GM23338 (cell line): ENCODE results near the gene AP2A2. TPM values are rescaled to one million over a fixed set of nuclear protein-coding genes. Genes with fewer than 3 reads are reported as not detected.

ENCODE experiments used
- ATAC-seq: fragments of 200-7000 bp; cut with Tn5 transposase; 3 replicates; pipeline ENCODE4 v1.9.1; 2020
- DNase-seq: peaks from one replicate; pipeline ENCODE4 v3.0.0-alpha.2; 2015; ENCODE audit warnings: low spot score
- H2AFZ ChIP-seq: fragments of 200-600 bp; sonication (generic); 2 replicates; pipeline ENCODE4 v1.8.0; 2016; ENCODE audit warnings: antibody characterized with exemption, mild to moderate bottlenecking, moderate library complexity
- H3F3A ChIP-seq: fragments of 200-600 bp; sonication (generic); replicated peaks from 2 replicates; pipeline ENCODE4 v1.8.0; 2017; ENCODE audit warnings: antibody characterized with exemption, mixed run types, low read depth
- H3K27ac ChIP-seq: fragments of 200-600 bp; sonication (generic); 2 replicates; pipeline ENCODE4 v1.6.1; 2016; ENCODE audit warnings: low read depth
- H3K27me3 ChIP-seq: fragments of 200-600 bp; sonication (generic); 2 replicates; pipeline ENCODE4 v1.8.0; 2016; ENCODE audit warnings: mild to moderate bottlenecking, mixed run types, moderate library complexity; ENCODE audit not compliant: insufficient read depth
- H3K36me3 ChIP-seq: fragments of 200-600 bp; sonication (generic); 2 replicates; pipeline ENCODE4 v1.8.0; 2016; ENCODE audit warnings: mild to moderate bottlenecking; ENCODE audit not compliant: insufficient read depth
- H3K4me1 ChIP-seq: fragments of 200-600 bp; sonication (generic); 2 replicates; pipeline ENCODE4 v1.8.0; 2016; ENCODE audit warnings: mild to moderate bottlenecking, moderate library complexity; ENCODE audit not compliant: insufficient read depth
- H3K4me2 ChIP-seq: fragments of 200-600 bp; sonication (generic); 2 replicates; pipeline ENCODE4 v1.7.1; 2017; ENCODE audit warnings: mixed run types
- H3K4me3 ChIP-seq: fragments of 200-600 bp; sonication (generic); 2 replicates; pipeline ENCODE4 v1.6.1; 2016; ENCODE audit warnings: mixed run types
- H3K79me2 ChIP-seq: fragments of 200-600 bp; sonication (generic); replicated peaks from 2 replicates; pipeline ENCODE4 v1.8.0; 2017; ENCODE audit warnings: mild to moderate bottlenecking; ENCODE audit not compliant: insufficient read depth
- H3K9me2 ChIP-seq: fragments of 200-600 bp; sonication (generic); 2 replicates; pipeline ENCODE4 v1.8.0; 2017; ENCODE audit not compliant: insufficient read depth
- H4K20me1 ChIP-seq: fragments of 200-600 bp; sonication (generic); replicated peaks from 2 replicates; pipeline ENCODE4 v1.8.0; 2017; ENCODE audit warnings: mild to moderate bottlenecking; ENCODE audit not compliant: insufficient read depth
- H3K27ac Mint-ChIP-seq: 2 replicates; pipeline ENCODE4 v1.8.0; 2020; ENCODE audit warnings: inconsistent platforms, mild to moderate bottlenecking, moderate library complexity, mixed read lengths
- H3K27me3 Mint-ChIP-seq: 3 replicates; pipeline ENCODE4 v1.8.0; 2022; ENCODE audit warnings: low read depth, mild to moderate bottlenecking, moderate library complexity, mixed read lengths, inconsistent platforms; ENCODE audit not compliant: insufficient read depth, poor library complexity
- H3K36me3 Mint-ChIP-seq: 3 replicates; pipeline ENCODE4 v1.8.0; 2021; ENCODE audit warnings: low read depth, mild to moderate bottlenecking, inconsistent platforms, moderate library complexity, mixed read lengths
- H3K4me1 Mint-ChIP-seq: 3 replicates; pipeline ENCODE4 v1.8.0; 2020; ENCODE audit warnings: mild to moderate bottlenecking, inconsistent platforms, mixed read lengths
- H3K4me3 Mint-ChIP-seq: 3 replicates; pipeline ENCODE4 v1.8.0; 2021; ENCODE audit warnings: moderate library complexity, mild to moderate bottlenecking, inconsistent platforms, mixed read lengths
- H3K9me3 Mint-ChIP-seq: 3 replicates; pipeline ENCODE4 v1.8.0; 2020; ENCODE audit warnings: moderate library complexity, mild to moderate bottlenecking, inconsistent platforms, mixed read lengths
- CREB1 ChIP-seq: fragments of 250-450 bp; sonication (Bioruptor Pico); IDR thresholded peaks from 2 replicates; pipeline ENCODE4 v1.5.0; 2020; ENCODE audit warnings: low read depth, mild to moderate bottlenecking, moderate library complexity
- ETS1 ChIP-seq: IDR thresholded peaks from 2 replicates; pipeline ENCODE4 v1.6.1; 2016; ENCODE audit warnings: antibody characterized with exemption
- NANOG ChIP-seq: IDR thresholded peaks from 2 replicates; pipeline ENCODE4 v1.6.1; 2016; ENCODE audit warnings: antibody characterized with exemption, borderline replicate concordance
- REST ChIP-seq: IDR thresholded peaks from one replicate; pipeline ENCODE4 v1.6.1; 2018; ENCODE audit warnings: antibody characterized with exemption; ENCODE audit not compliant: unreplicated experiment
- ZNF331 ChIP-seq: fragments of 250-450 bp; sonication (Bioruptor Pico); IDR thresholded peaks from 2 replicates; pipeline ENCODE4 v1.5.0; 2020; ENCODE audit warnings: low read depth, mild to moderate bottlenecking, moderate library complexity
- ZNF462 ChIP-seq: fragments of 250-450 bp; sonication (Bioruptor Pico); IDR thresholded peaks from 2 replicates; pipeline ENCODE4 v1.5.0; 2020; ENCODE audit warnings: mild to moderate bottlenecking, moderate library complexity
- polyA plus RNA-seq: library from polyadenylated mRNA; unstranded; fragments of >200 nt; fragmentation: Nextera tagmentation; extraction: Ambion mirVana; gene quantifications from 2 replicates; pipeline ENCODE4 v1.2.1, GENCODE V29; 2016
- total RNA-seq: library from RNA; depleted of rRNA; stranded (reverse); fragments of >200 nt; shearing (Covaris generic); gene quantifications from 2 replicates; pipeline ENCODE4 v1.2.3, GENCODE V29; 2014

AP2A2 gene
- total and polyA plus RNA-seq, 2 experiments from 2014 or later: 23.7 to 47.5 TPM

GRCh38 chr11:928786-929185, 3.1 kb downstream of the AP2A2 start:
- no peak overlapping the region for H3K4me3 ChIP-seq
- Mint-ChIP-seq H3K9me3 (no peaks in the 10 kb centered on the region), H3K27me3 (peaks cover 10% of the 10 kb centered on the region), H3K36me3 (peaks cover 12% of the 10 kb centered on the region), H3K4me1 (peaks cover 34% of the 10 kb centered on the region), H3K27ac (no peak overlapping the region), H3K4me3 (no peak overlapping the region; the same call in 2 of the 3 replicates)
- TF ChIP-seq CREB1 (no peak), ZNF331 (CRISPR knock-in tag) (no peak), REST (no peak), ZNF462 (CRISPR knock-in tag) (no peak), ETS1 (no peak), NANOG (no peak)
- H3F3A ChIP-seq: peaks cover 10% of the 10 kb centered on the region; the same call in 1 of the 2 replicates
- H4K20me1 ChIP-seq: peaks cover 21% of the 10 kb centered on the region; the same call in 1 of the 2 replicates
- ATAC-seq (no peak), DNase-seq (no peak)
- no peaks in the 10 kb centered on the region for H3K9me2 ChIP-seq
- peaks cover 32% of the 10 kb centered on the region for H3K4me1 ChIP-seq
- H3K79me2 ChIP-seq: peaks cover 75% of the 10 kb centered on the region
- H3K27ac ChIP-seq: no peak overlapping the region
- no peak overlapping the region for H3K4me2 ChIP-seq
- H3K36me3 ChIP-seq: no peaks in the 10 kb centered on the region
- H2AFZ ChIP-seq: no peak overlapping the region
- no peaks in the 10 kb centered on the region for H3K27me3 ChIP-seq
